ENCODE measurements around the gene FLCN.

Gene FLCN

DNA sequence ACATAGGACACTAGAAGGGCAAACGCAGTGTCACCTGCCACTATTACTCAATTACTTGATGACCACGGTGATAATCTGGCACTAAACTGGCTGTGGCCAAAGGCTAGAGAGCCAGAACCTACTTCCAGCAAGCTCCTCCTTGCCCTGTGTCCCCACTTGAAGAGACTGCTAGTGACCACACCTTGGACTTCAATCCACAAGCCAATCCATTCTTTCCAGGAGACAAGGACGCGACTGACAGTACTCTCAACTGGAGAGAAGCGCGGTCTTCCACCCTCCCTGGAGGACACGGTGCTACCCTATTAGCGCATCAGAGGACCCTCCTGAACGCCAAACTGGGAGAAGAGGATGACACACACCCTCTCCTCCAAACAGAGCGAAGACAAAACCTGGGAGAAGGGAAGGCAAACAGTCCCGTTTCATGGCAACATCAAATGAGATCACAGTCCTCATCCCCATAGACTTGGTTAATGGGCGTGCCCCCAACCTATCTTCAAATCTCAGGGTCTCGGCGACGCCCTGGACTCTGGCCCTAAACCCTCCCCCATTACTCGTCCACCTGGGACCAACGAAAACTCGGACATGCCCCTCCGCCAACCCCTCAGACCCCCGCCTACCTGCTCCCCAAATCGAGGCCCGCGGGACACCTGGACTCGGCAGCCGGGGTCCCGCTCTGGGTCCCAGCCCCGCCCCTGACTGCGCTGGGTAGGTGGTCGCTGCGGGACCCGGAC, 508 bp downstream of the FLCN start:
- no peaks in the 10 kb centered on the region for H3K27me3 ChIP-seq (ENCODE audit: insufficient read depth, low read length)
- no CpG with 5 or more reads among the region's 31 CpGs for WGBS (ENCODE audit: extremely low coverage, insufficient coverage, insufficient read length)
- peaks cover 9% of the 10 kb centered on the region for H3K79me1 ChIP-seq (ENCODE audit: low read length)
- H3K79me2 ChIP-seq (ENCODE audit: control insufficient read depth, insufficient read depth, low read length, poor library complexity): peaks cover 24% of the 10 kb centered on the region
- H3K4me1 ChIP-seq (ENCODE audit: control insufficient read depth in 1 of 2, insufficient read depth in 2 of 2, low read length in 2 of 2): peaks cover 0 to 14% of the 10 kb centered on the region in 2 experiments
- H4K12ac ChIP-seq (ENCODE audit: low read depth, low read length): peak overlapping the region; percentile 97
- peaks cover 13% of the 10 kb centered on the region in 2 experiments for H3K36me3 ChIP-seq (ENCODE audit: control insufficient read depth in 1 of 2, insufficient read depth in 2 of 2, low read length in 2 of 2)
- peak overlapping the region; percentile 99 for H3K18ac ChIP-seq (ENCODE audit: low read length)
- no peak overlapping the region for H3K23ac ChIP-seq (ENCODE audit: low read length)
- H2BK5ac ChIP-seq (ENCODE audit: low read depth, low read length, poor library complexity): peak overlapping the region; percentile 100
- H3K4me2 ChIP-seq (ENCODE audit: low read length): peak overlapping the region; percentile 63
- H3K4ac ChIP-seq (ENCODE audit: low read depth, low read length): peak overlapping the region; percentile 99
- peak in 1 of 2 donors; percentile 50 for DNase-seq
- H2BK12ac ChIP-seq (ENCODE audit: low read length): peak overlapping the region; percentile 17
- H4K91ac ChIP-seq (ENCODE audit: low read depth, low read length): peak overlapping the region; percentile 100
- H2AK5ac ChIP-seq (ENCODE audit: low read length): peak overlapping the region; percentile 13
- H3K9ac ChIP-seq (ENCODE audit: low read length): peak overlapping the region; percentile 99
- peak overlapping the region; percentile 88 for H3K27ac ChIP-seq (ENCODE audit: low read depth, low read length)
- H2AFZ ChIP-seq (ENCODE audit: insufficient read depth, low read length, poor library complexity): peak overlapping the region; percentile 99
- peak overlapping the region; percentile 98 for H3K4me3 ChIP-seq (ENCODE audit: low read depth, low read length)
- peak overlapping the region; percentile 100 for H2BK120ac ChIP-seq (ENCODE audit: insufficient read depth, low read length, poor library complexity)
- H3K9me3 ChIP-seq (ENCODE audit: insufficient read depth, low read depth, low read length): no peaks in the 10 kb centered on the region
- peak overlapping the region; percentile 100 for H3K14ac ChIP-seq (ENCODE audit: low read length)
- H4K8ac ChIP-seq (ENCODE audit: low read depth, low read length): peak overlapping the region; percentile 100

DNA sequence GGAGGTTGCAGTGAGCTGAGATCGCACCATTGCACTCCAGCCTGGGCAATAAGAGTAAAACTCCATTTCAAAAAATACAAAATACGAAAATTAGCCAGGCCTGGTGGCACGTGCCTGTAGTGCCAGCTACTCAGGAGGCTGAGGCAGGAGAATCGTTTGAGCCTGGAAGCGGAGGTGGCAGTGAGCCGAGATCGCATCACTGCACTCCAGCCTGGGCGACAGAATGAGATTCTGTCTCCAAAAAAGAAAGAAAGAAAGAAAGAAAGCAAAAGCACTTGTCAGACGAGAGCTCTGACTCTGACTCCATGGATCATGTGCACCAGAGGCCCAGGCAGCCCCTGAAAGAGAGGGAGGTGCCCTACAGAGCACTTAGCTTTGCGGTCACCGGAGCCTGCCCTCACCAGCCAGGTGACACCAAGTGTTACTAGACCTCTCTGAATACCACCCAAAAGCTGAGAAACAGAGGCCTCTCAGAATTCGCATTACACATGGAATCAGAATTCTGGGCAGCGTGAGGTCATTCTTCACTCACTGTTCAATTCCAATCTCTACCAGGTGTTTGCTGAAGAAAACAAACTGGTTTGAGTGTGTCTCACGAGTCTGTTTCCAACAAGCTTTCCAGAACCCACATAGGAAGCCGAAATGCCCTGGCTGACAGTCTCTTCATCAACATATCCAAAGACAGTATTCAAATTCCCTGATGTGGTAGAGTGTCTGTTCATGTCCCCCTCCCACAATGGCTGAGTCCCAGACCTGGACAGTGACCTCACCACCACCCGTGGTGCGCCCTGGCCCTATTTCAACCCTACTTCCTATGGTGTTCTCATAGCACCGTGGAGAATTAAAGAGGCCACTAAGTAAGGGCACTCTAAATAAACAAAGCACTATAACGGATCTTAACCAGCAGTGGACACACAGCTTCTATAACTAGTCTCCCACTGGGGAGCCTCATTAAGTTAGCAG, 1.5 kb downstream of the FLCN start:
- H3K14ac ChIP-seq (ENCODE audit: low read length): no peak overlapping the region
- no peak overlapping the region for H2BK5ac ChIP-seq (ENCODE audit: low read depth, low read length, poor library complexity)
- no peaks in the 10 kb centered on the region for H3K9me3 ChIP-seq (ENCODE audit: insufficient read depth, low read depth, low read length)
- peaks cover 24% of the 10 kb centered on the region for H3K79me2 ChIP-seq (ENCODE audit: control insufficient read depth, insufficient read depth, low read length, poor library complexity)
- H3K27me3 ChIP-seq (ENCODE audit: insufficient read depth, low read length): no peaks in the 10 kb centered on the region
- H3K4me2 ChIP-seq (ENCODE audit: low read length): peak overlapping the region; percentile 63
- H3K4ac ChIP-seq (ENCODE audit: low read depth, low read length): peak overlapping the region; percentile 99
- peaks cover 20 to 23% of the 10 kb centered on the region in 2 experiments for H3K36me3 ChIP-seq (ENCODE audit: control insufficient read depth in 1 of 2, insufficient read depth in 2 of 2, low read length in 2 of 2)
- H2AFZ ChIP-seq (ENCODE audit: insufficient read depth, low read length, poor library complexity): no peak overlapping the region
- no peak overlapping the region for H4K8ac ChIP-seq (ENCODE audit: low read depth, low read length)
- peaks cover 0 to 14% of the 10 kb centered on the region in 2 experiments for H3K4me1 ChIP-seq (ENCODE audit: control insufficient read depth in 1 of 2, insufficient read depth in 2 of 2, low read length in 2 of 2)
- H4K91ac ChIP-seq (ENCODE audit: low read depth, low read length): no peak overlapping the region
- no peak overlapping the region for H3K18ac ChIP-seq (ENCODE audit: low read length)
- no CpG with 5 or more reads among the region's 19 CpGs for WGBS (ENCODE audit: extremely low coverage, insufficient coverage, insufficient read length)
- H2AK5ac ChIP-seq (ENCODE audit: low read length): no peak overlapping the region
- DNase-seq: peak; percentile 73 to 91
- H4K12ac ChIP-seq (ENCODE audit: low read depth, low read length): no peak overlapping the region
- H3K79me1 ChIP-seq (ENCODE audit: low read length): peaks cover 9% of the 10 kb centered on the region
- H2BK120ac ChIP-seq (ENCODE audit: insufficient read depth, low read length, poor library complexity): no peak overlapping the region
- no peak overlapping the region for H3K4me3 ChIP-seq (ENCODE audit: low read depth, low read length)
- no peak overlapping the region for H3K23ac ChIP-seq (ENCODE audit: low read length)
- no peak overlapping the region for H3K27ac ChIP-seq (ENCODE audit: low read depth, low read length)
- no peak overlapping the region for H3K9ac ChIP-seq (ENCODE audit: low read length)
- no peak overlapping the region for H2BK12ac ChIP-seq (ENCODE audit: low read length)

DNA sequence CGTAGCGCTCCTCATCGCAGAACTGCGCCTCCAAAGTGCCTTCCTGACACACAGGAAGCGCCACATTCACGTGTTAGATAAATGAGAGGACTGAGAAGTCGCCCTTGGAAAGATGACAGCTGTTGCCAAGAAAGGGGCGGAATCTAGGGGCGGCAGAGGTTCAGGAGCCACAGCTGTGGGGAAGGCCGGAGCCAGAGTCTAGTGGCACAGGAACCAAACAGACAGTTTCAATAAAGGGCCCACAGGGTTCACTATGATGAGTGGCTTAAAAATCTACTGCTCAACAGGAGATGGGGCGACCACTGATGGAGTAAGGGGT, 4.7 kb downstream of the FLCN start:
- no CpG with 5 or more reads among the region's 11 CpGs for WGBS (ENCODE audit: extremely low coverage, insufficient coverage, insufficient read length)
- no peak overlapping the region for H2BK12ac ChIP-seq (ENCODE audit: low read length)
- H3K9me3 ChIP-seq (ENCODE audit: insufficient read depth, low read depth, low read length): no peaks in the 10 kb centered on the region
- H3K4ac ChIP-seq (ENCODE audit: low read depth, low read length): no peak overlapping the region
- no peaks in the 10 kb centered on the region for H3K27me3 ChIP-seq (ENCODE audit: insufficient read depth, low read length)
- peaks cover 0 to 11% of the 10 kb centered on the region in 2 experiments for H3K4me1 ChIP-seq (ENCODE audit: control insufficient read depth in 1 of 2, insufficient read depth in 2 of 2, low read length in 2 of 2)
- H3K4me3 ChIP-seq (ENCODE audit: low read depth, low read length): no peak overlapping the region
- H3K79me1 ChIP-seq (ENCODE audit: low read length): peaks cover 7% of the 10 kb centered on the region
- no peak overlapping the region for H3K23ac ChIP-seq (ENCODE audit: low read length)
- H2BK5ac ChIP-seq (ENCODE audit: low read depth, low read length, poor library complexity): no peak overlapping the region
- H3K9ac ChIP-seq (ENCODE audit: low read length): no peak overlapping the region
- H3K36me3 ChIP-seq (ENCODE audit: control insufficient read depth in 1 of 2, insufficient read depth in 2 of 2, low read length in 2 of 2): peaks cover 52 to 55% of the 10 kb centered on the region in 2 experiments
- H4K12ac ChIP-seq (ENCODE audit: low read depth, low read length): no peak overlapping the region
- H4K91ac ChIP-seq (ENCODE audit: low read depth, low read length): no peak overlapping the region
- no peak overlapping the region for H2AFZ ChIP-seq (ENCODE audit: insufficient read depth, low read length, poor library complexity)
- no peak overlapping the region for H2BK120ac ChIP-seq (ENCODE audit: insufficient read depth, low read length, poor library complexity)
- H2AK5ac ChIP-seq (ENCODE audit: low read length): no peak overlapping the region
- H3K14ac ChIP-seq (ENCODE audit: low read length): no peak overlapping the region
- H3K4me2 ChIP-seq (ENCODE audit: low read length): no peak overlapping the region
- no peak overlapping the region for H3K18ac ChIP-seq (ENCODE audit: low read length)
- peaks cover 22% of the 10 kb centered on the region for H3K79me2 ChIP-seq (ENCODE audit: control insufficient read depth, insufficient read depth, low read length, poor library complexity)
- no peak for DNase-seq
- no peak overlapping the region for H3K27ac ChIP-seq (ENCODE audit: low read depth, low read length)
- H4K8ac ChIP-seq (ENCODE audit: low read depth, low read length): no peak overlapping the region

DNA sequence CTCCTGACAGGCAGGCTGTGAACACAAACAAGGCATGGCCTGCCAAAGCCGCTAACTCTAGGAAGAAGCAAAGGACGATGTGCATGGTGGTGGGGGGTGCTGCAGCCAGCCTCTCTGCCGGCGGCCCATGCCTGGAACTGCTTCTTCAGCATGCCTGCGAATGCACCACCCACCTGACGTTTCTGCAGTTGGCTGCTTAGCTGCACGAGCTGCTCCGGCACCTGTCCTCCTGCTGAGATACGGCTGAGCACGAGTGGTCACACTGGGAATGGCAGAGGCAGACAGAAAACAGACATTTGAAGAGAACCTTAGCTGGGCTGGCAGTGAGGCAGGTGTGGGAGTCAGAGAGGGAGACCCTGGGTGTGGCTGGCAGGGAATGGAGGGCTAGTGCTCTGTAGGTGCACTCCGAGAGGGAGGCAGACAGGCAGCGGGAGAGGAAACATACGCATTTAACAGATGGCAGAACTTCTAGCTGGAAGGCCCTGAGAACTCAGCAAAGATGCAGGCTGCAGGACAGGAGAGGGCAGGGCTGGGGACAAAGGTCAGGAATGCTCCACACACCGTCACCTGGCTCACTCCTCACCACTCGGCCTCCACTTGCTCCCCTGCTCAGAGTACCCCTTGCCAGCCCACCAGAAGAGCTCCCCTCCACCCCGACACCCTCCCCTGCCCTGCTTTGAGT, 5.2 kb downstream of the FLCN start:
- Histone ChIP-seq H3K4me3 (ENCODE audit: low read depth, low read length) (peak overlapping the region; percentile 26), H4K91ac (ENCODE audit: low read depth, low read length) (no peak overlapping the region), H2AFZ (ENCODE audit: insufficient read depth, low read length, poor library complexity) (no peak overlapping the region), H4K8ac (ENCODE audit: low read depth, low read length) (no peak overlapping the region), H4K12ac (ENCODE audit: low read depth, low read length) (no peak overlapping the region), H3K36me3 (ENCODE audit: control insufficient read depth in 1 of 2, insufficient read depth in 2 of 2, low read length in 2 of 2) (peaks cover 57 to 60% of the 10 kb centered on the region in 2 experiments), H3K27ac (ENCODE audit: low read depth, low read length) (no peak overlapping the region), H3K79me1 (ENCODE audit: low read length) (peaks cover 3% of the 10 kb centered on the region), H3K4me1 (ENCODE audit: control insufficient read depth in 1 of 2, insufficient read depth in 2 of 2, low read length in 2 of 2) (peaks cover 0 to 11% of the 10 kb centered on the region in 2 experiments), H2BK5ac (ENCODE audit: low read depth, low read length, poor library complexity) (no peak overlapping the region), H3K23ac (ENCODE audit: low read length) (no peak overlapping the region), H2BK120ac (ENCODE audit: insufficient read depth, low read length, poor library complexity) (no peak overlapping the region), H3K27me3 (ENCODE audit: insufficient read depth, low read length) (no peaks in the 10 kb centered on the region), H3K4me2 (ENCODE audit: low read length) (no peak overlapping the region), H3K9me3 (ENCODE audit: insufficient read depth, low read depth, low read length) (no peaks in the 10 kb centered on the region), H2AK5ac (ENCODE audit: low read length) (no peak overlapping the region), H2BK12ac (ENCODE audit: low read length) (no peak overlapping the region), H3K18ac (ENCODE audit: low read length) (no peak overlapping the region), H3K4ac (ENCODE audit: low read depth, low read length) (no peak overlapping the region), H3K79me2 (ENCODE audit: control insufficient read depth, insufficient read depth, low read length, poor library complexity) (peaks cover 19% of the 10 kb centered on the region), H3K9ac (ENCODE audit: low read length) (no peak overlapping the region), H3K14ac (ENCODE audit: low read length) (no peak overlapping the region)
- WGBS (ENCODE audit: extremely low coverage, insufficient coverage, insufficient read length): no CpG with 5 or more reads among the region's 16 CpGs
- DNase-seq: peak in 1 of 2 donors; percentile 19

Data from trophoblast cell (in vitro differentiated cells and primary cell).